ENCODE results near the gene ZNF223. TPM values are rescaled to one million over a fixed set of nuclear protein-coding genes. Genes with fewer than 3 reads are reported as not detected.

ZNF223 gene
- total RNA-seq, 4 donors from 2014 or later, result 0.56 to 3.0 (median 0.91) TPM; not detected in 1

DNA sequence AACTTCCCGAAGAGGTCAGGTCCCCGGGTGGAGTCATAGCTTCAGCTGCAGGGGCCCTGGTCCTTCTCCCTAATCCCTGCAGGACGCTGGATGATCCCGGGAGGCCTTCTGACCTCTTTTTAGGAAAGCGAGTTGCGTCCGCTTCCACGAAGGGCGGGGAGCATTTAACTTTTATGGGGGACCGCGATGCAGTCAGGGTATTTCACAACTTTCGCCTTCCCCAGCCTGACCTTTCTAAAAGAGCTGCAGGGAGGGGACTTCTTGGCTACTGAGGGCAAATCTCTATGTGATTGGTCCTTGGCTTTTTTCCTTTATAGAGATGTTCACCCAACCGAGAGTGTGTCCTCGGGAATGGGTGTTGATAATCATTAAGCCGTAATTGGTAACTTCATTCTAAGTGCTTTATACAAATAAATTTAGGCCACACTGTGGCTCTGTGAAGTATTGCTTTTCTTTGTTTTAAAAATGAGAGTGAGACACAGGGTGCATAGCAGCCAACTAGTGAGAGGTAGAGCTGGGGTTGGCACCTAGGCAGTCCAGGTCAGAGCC lies 48.3 kb upstream of the ZNF223 start:
- no peak for TF ChIP-seq POLR2A (IDR thresholded peaks at IDR 0.05)
- TF ChIP-seq, protein P1, sequence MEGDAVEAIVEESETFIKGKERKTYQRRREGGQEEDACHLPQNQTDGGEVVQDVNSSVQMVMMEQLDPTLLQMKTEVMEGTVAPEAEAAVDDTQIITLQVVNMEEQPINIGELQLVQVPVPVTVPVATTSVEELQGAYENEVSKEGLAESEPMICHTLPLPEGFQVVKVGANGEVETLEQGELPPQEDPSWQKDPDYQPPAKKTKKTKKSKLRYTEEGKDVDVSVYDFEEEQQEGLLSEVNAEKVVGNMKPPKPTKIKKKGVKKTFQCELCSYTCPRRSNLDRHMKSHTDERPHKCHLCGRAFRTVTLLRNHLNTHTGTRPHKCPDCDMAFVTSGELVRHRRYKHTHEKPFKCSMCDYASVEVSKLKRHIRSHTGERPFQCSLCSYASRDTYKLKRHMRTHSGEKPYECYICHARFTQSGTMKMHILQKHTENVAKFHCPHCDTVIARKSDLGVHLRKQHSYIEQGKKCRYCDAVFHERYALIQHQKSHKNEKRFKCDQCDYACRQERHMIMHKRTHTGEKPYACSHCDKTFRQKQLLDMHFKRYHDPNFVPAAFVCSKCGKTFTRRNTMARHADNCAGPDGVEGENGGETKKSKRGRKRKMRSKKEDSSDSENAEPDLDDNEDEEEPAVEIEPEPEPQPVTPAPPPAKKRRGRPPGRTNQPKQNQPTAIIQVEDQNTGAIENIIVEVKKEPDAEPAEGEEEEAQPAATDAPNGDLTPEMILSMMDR (IDR thresholded peaks at IDR 0.05 in 4 of 5, conservative IDR thresholded peaks at IDR 0.05 in 1 of 5), result no peak
- peaks cover 7 to 15% of the 10 kb centered on the region in 2 donors for H3K4me1 ChIP-seq
- peaks cover 3 to 19% of the 10 kb centered on the region in 2 donors for H3K36me3 ChIP-seq
- ATAC-seq, result no peak
- no peaks in the 10 kb centered on the region for H3K27me3 ChIP-seq
- intact Hi-C loops (cut with DNase I; ENCODE audit: low total_unique reads) (loop anchor here (2.0 kb wide), 2 partner anchors 177 to 301 kb away; partner anchors contain the start of genes ZNF235 and ZNF283), in situ Hi-C loops (cut with MboI; ENCODE audit: low sequenced_read_pairs in 4 of 4) (loop anchor here in 2 of 4 donors (5.0 to 10.0 kb wide), 4 partner anchors 51 to 209 kb away; partner anchors contain the start of genes ZNF223 (in 1 of the 2), ZNF224 (in 1 of the 2), ZNF225 (in 1 of the 2) and ZNF227 (in 1 of the 2))
- peak overlapping the region in 3 of 4 donors; percentile 70 to 78 (median 72) for H3K27ac ChIP-seq
- H3K9me3 ChIP-seq, result peaks cover 0 to 11% (median 4%) of the 10 kb centered on the region in 3 donors
- H3K4me3 ChIP-seq, result peak overlapping the region; percentile 67 to 88 (median 80)
- no peak for DNase-seq

DNA sequence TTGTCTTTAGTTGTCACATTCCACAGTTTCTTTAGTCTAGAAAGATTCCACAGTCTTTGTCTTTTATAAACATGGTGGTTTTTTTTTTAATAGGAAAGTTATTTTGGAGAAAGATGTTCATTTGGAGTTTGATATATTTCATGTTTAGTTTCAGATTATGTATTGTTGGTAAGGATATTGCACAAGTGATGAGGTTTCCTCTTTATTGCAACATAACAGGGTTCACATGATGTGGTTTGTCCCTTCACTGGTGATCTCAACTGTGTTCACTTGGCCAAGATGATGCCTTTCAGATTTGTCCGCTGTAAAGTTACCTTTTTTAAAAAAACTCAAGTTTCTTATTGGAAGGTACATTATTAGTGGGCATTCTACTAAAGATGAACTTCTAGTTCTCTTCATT lies 45.9 kb upstream of the ZNF223 start:
- H3K36me3 ChIP-seq, result peaks cover 23 to 44% of the 10 kb centered on the region in 2 donors
- in situ Hi-C loops (cut with MboI; ENCODE audit: low sequenced_read_pairs in 4 of 4), result loop anchor here in 2 of 4 donors (10.0 kb wide), 3 partner anchors 49 to 109 kb away; partner anchors contain the start of genes ZNF223 (in 1 of the 2), ZNF224 (in 1 of the 2) and ZNF225 (in 1 of the 2)
- H3K27ac ChIP-seq, result no peak overlapping the region
- H3K4me3 ChIP-seq, result no peak overlapping the region
- peaks cover 0 to 28% (median 22%) of the 10 kb centered on the region in 3 donors for H3K9me3 ChIP-seq
- no peak for TF ChIP-seq POLR2A (IDR thresholded peaks at IDR 0.05)
- TF ChIP-seq, protein P1 (IDR thresholded peaks at IDR 0.05 in 4 of 5, conservative IDR thresholded peaks at IDR 0.05 in 1 of 5), result no peak
- H3K27me3 ChIP-seq, result no peaks in the 10 kb centered on the region
- DNase-seq (no peak), ATAC-seq (no peak)
- peaks cover 7 to 15% of the 10 kb centered on the region in 2 donors for H3K4me1 ChIP-seq
- intact Hi-C loops (cut with DNase I; ENCODE audit: low total_unique reads), result no loop called here

DNA sequence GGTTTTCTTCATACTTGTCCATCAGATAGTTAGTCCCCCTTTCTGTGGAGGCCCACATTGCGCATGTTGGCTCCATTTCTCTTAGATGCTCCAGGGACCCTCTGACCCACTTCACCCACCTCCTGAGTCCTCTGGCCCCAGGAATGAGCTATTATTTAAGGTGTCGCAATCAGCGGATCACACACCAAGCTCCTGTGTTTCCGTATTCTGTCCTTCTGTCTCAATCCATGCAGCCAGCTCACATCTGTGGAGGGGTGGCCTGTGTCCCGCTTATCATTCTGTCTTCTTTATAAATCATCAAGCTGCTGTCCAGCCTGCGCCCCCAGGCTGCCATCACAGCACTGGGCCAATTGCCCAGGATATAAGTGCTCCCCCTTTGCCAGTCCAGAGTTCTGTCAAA lies 44.4 kb upstream of the ZNF223 start:
- Histone ChIP-seq H3K27ac (no peak overlapping the region), H3K4me3 (no peak overlapping the region), H3K27me3 (no peaks in the 10 kb centered on the region), H3K36me3 (peaks cover 36 to 59% of the 10 kb centered on the region in 2 donors), H3K9me3 (peaks cover 4 to 41% (median 24%) of the 10 kb centered on the region in 3 donors), H3K4me1 (peaks cover under 1 to 9% of the 10 kb centered on the region in 2 donors)
- TF ChIP-seq, protein P1 (IDR thresholded peaks at IDR 0.05 in 4 of 5, conservative IDR thresholded peaks at IDR 0.05 in 1 of 5), result no peak
- no peak for TF ChIP-seq POLR2A (IDR thresholded peaks at IDR 0.05)
- DNase-seq (no peak), ATAC-seq (no peak)
- intact Hi-C loops (cut with DNase I; ENCODE audit: low total_unique reads) (no loop called here), in situ Hi-C loops (cut with MboI; ENCODE audit: low sequenced_read_pairs in 4 of 4) (loop anchor here in 2 of 4 donors (10.0 kb wide), 3 partner anchors 47 to 107 kb away; partner anchors contain the start of genes ZNF223 (in 1 of the 2), ZNF224 (in 1 of the 2) and ZNF225 (in 1 of the 2))

DNA sequence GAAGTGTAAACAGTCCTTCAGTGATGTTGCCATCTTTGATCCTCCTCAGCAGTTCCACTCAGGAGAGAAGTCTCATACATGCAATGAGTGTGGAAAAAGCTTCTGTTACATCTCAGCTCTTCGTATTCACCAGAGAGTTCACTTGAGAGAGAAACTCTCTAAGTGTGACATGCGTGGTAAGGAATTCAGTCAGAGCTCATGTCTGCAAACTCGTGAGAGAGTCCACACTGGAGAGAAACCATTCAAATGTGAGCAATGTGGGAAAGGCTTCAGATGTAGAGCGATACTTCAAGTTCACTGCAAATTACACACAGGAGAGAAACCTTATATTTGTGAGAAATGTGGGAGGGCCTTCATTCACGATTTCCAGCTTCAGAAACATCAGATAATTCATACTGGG lies 41.4 kb upstream of the ZNF223 start:
- H3K4me1 ChIP-seq, result no peaks in the 10 kb centered on the region
- no peak for DNase-seq
- H3K27me3 ChIP-seq, result no peaks in the 10 kb centered on the region
- no peak overlapping the region for H3K27ac ChIP-seq
- intact Hi-C loops (cut with DNase I; ENCODE audit: low total_unique reads) (no loop called here), in situ Hi-C loops (cut with MboI; ENCODE audit: low sequenced_read_pairs in 4 of 4) (no loop called here)
- no peak for ATAC-seq
- TF ChIP-seq, protein P1 (IDR thresholded peaks at IDR 0.05 in 4 of 5, conservative IDR thresholded peaks at IDR 0.05 in 1 of 5), result no peak
- no peak for TF ChIP-seq POLR2A (IDR thresholded peaks at IDR 0.05)
- H3K9me3 ChIP-seq, result peaks cover 4 to 44% (median 24%) of the 10 kb centered on the region in 3 donors
- H3K4me3 ChIP-seq, result peak overlapping the region in 1 of 4 donors; percentile 51
- peaks cover 38 to 61% of the 10 kb centered on the region in 2 donors for H3K36me3 ChIP-seq

All from gastrocnemius medialis (tissue), 4 donors.